ENCODE data around the gene NRM. TPM values are rescaled to one million over a fixed set of nuclear protein-coding genes. Genes with fewer than 3 reads are reported as not detected.
A peak's percentile ranks its signal among the peaks of the same experiment; 100 is the strongest.

NRM gene
- total and polyA plus RNA-seq, 2 of the 13 experiments (the other 11 are each of a cell fraction or from before 2014, with no cell fraction given): 12.5 to 16.0 TPM

DNA sequence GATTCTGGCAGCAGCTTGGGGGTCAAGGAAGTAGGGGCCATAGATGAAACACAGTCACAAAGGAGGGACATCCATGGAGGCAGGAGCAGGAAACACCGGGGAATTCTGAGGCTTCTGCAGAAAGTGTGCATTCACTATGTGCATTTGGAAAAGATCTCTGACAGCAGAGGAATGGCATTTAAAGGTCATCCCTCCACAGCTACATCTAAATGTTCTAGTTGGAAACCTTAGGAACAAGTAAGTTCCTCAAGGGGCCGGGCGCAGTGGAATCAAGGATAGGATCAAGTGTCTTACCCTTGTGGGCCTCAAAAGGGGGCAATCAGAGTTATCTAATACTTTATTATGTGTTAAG is 35.1 kb downstream of the NRM start:
- no peak overlapping the region for H3K9ac ChIP-seq (ENCODE audit: insufficient read depth, low read depth, low read length)
- no peaks in the 10 kb centered on the region for H3K27me3 ChIP-seq (ENCODE audit: control insufficient read depth in 1 of 2, insufficient read depth in 2 of 2, low read length in 2 of 2)
- peaks cover 53% of the 10 kb centered on the region for H3K4me1 ChIP-seq (ENCODE audit: insufficient read depth, low read length)
- H4K20me1 ChIP-seq (ENCODE audit: insufficient read depth, low read length): no peaks in the 10 kb centered on the region
- intact Hi-C loops (cut with micrococcal nuclease; ENCODE audit: unreplicated experiment): loop anchor here (2.0 to 5.0 kb wide), 2 partner anchors 17 to 38 kb away; partner anchors contain the start of genes DHX16, MRPS18B and PPP1R10
- no TSS peak for BruUV-seq (replicated peaks)
- ChIA-PET POLR2A (interaction anchor here (0.8 to 4.8 kb wide), 11 partner anchors 8 to 42 kb away, joined by 3 to 36 read pairs (median 5); partner anchors contain the start of genes ATAT1, C6orf136, DHX16 and MRPS18B), CTCF (ENCODE audit: low intra/inter-chr PET ratio, low total read pairs) (no interaction called here)
- no peak for DNase-seq (ENCODE audit: low spot score)
- WGBS (ENCODE audit: low lambda C conversion rate): 93% methylated on average over 3 of the region's 3 CpGs
- FAIRE-seq: no peak
- H3K4me3 ChIP-seq (replicated peaks in 1 of 3; ENCODE audit: insufficient read depth in 1 of 3, low read depth in 2 of 3, low read length in 3 of 3): no peak overlapping the region
- H3K9me3 ChIP-seq (ENCODE audit: low read length): no peaks in the 10 kb centered on the region
- in situ Hi-C loops (cut with HindIII; ENCODE audit: extremely low pct_ligation_motif_present, low pct_unique_long_range_greater_than_20kb): no loop called here
- peak overlapping the region; percentile 61 for H3K4me2 ChIP-seq (ENCODE audit: low read depth, low read length)
- H3K79me2 ChIP-seq (ENCODE audit: insufficient read depth, low read length): no peaks in the 10 kb centered on the region
- H3K27ac ChIP-seq (ENCODE audit: extremely low read length, insufficient read depth, low read length): peak overlapping the region; percentile 80
- H2AFZ ChIP-seq (ENCODE audit: low read length): no peak overlapping the region
- no peak for ATAC-seq
- peaks cover 32 to 76% of the 10 kb centered on the region in 2 experiments for H3K36me3 ChIP-seq (replicated peaks in 1 of 2; ENCODE audit: control insufficient read depth in 1 of 2, insufficient read depth in 2 of 2, low read length in 2 of 2)
- TF ChIP-seq ZNF713 (CRISPR knock-in tag; IDR thresholded peaks at IDR 0.05) (no peak), POLR2A (IDR thresholded peaks at IDR 0.05; ENCODE audit: insufficient read depth in 1 of 2, low read depth in 2 of 2, low read length in 2 of 2) (no peak), TARDBP (CRISPR knock-in tag; IDR thresholded peaks at IDR 0.05) (no peak), ZSCAN30 (CRISPR knock-in tag; IDR thresholded peaks at IDR 0.05) (no peak), POGZ (CRISPR knock-in tag; IDR thresholded peaks at IDR 0.05) (peak; percentile 1; the same call in 1 of the 2 replicates), JDP2 (CRISPR knock-in tag; IDR thresholded peaks at IDR 0.05; ENCODE audit: borderline replicate concordance) (no peak; the same call in 1 of the 2 replicates), ARNTL (CRISPR knock-in tag; IDR thresholded peaks at IDR 0.05) (0 out of 2 replicates have a peak, but pooled peaks have one; percentile 14), ZFP36L1 (CRISPR knock-in tag; IDR thresholded peaks at IDR 0.05) (no peak), KLF16 (CRISPR knock-in tag; IDR thresholded peaks at IDR 0.05) (no peak), ZNF616 (CRISPR knock-in tag; IDR thresholded peaks at IDR 0.05; ENCODE audit: low read depth) (no peak), ZNF678 (CRISPR knock-in tag; IDR thresholded peaks at IDR 0.05) (no peak), MYC (CRISPR knock-in tag; IDR thresholded peaks at IDR 0.05; ENCODE audit: borderline replicate concordance) (no peak), FOSL1 (CRISPR knock-in tag; IDR thresholded peaks at IDR 0.05; ENCODE audit: borderline replicate concordance) (no peak)
- TF ChIP-seq, protein P1, sequence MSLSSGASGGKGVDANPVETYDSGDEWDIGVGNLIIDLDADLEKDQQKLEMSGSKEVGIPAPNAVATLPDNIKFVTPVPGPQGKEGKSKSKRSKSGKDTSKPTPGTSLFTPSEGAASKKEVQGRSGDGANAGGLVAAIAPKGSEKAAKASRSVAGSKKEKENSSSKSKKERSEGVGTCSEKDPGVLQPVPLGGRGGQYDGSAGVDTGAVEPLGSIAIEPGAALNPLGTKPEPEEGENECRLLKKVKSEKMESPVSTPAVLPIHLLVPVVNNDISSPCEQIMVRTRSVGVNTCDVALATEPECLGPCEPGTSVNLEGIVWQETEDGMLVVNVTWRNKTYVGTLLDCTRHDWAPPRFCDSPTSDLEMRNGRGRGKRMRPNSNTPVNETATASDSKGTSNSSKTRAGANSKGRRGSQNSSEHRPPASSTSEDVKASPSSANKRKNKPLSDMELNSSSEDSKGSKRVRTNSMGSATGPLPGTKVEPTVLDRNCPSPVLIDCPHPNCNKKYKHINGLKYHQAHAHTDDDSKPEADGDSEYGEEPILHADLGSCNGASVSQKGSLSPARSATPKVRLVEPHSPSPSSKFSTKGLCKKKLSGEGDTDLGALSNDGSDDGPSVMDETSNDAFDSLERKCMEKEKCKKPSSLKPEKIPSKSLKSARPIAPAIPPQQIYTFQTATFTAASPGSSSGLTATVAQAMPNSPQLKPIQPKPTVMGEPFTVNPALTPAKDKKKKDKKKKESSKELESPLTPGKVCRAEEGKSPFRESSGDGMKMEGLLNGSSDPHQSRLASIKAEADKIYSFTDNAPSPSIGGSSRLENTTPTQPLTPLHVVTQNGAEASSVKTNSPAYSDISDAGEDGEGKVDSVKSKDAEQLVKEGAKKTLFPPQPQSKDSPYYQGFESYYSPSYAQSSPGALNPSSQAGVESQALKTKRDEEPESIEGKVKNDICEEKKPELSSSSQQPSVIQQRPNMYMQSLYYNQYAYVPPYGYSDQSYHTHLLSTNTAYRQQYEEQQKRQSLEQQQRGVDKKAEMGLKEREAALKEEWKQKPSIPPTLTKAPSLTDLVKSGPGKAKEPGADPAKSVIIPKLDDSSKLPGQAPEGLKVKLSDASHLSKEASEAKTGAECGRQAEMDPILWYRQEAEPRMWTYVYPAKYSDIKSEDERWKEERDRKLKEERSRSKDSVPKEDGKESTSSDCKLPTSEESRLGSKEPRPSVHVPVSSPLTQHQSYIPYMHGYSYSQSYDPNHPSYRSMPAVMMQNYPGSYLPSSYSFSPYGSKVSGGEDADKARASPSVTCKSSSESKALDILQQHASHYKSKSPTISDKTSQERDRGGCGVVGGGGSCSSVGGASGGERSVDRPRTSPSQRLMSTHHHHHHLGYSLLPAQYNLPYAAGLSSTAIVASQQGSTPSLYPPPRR (CRISPR knock-in tag; IDR thresholded peaks at IDR 0.05; ENCODE audit: borderline replicate concordance): no peak
- TF ChIP-seq, protein P2, sequence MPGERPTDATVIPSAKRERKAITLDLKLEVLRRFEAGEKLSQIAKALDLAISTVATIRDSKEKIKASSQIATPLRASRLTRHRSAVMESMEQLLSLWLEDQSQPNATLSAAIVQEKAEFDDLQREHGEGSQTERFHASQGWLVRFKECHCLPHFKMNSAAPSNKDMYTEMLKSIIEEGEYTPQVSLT (CRISPR knock-in tag; IDR thresholded peaks at IDR 0.05; ENCODE audit: borderline replicate concordance, low read depth): no peak
- TF ChIP-seq, protein P3, sequence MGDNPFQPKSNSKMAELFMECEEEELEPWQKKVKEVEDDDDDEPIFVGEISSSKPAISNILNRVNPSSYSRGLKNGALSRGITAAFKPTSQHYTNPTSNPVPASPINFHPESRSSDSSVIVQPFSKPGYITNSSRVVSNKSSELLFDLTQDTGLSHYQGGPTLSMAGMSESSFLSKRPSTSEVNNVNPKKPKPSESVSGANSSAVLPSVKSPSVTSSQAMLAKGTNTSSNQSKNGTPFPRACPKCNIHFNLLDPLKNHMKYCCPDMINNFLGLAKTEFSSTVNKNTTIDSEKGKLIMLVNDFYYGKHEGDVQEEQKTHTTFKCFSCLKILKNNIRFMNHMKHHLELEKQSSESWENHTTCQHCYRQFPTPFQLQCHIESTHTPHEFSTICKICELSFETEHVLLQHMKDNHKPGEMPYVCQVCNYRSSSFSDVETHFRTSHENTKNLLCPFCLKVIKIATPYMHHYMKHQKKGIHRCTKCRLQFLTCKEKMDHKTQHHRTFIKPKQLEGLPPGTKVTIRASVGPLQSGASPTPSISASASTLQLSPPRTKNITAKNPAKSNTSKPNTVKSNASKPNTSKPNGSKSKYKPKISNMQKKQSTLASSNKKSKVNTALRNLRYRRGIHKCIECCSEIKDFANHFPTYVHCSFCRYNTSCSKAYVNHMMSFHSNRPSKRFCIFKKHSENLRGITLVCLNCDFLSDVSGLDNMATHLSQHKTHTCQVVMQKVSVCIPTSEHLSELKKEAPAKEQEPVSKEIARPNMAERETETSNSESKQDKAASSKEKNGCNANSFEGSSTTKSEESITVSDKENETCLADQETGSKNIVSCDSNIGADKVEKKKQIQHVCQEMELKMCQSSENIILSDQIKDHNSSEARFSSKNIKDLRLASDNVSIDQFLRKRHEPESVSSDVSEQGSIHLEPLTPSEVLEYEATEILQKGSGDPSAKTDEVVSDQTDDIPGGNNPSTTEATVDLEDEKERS (CRISPR knock-in tag; IDR thresholded peaks at IDR 0.05): 0 out of 2 replicates have a peak, but pooled peaks have one; percentile 3

Measured in HepG2 (cell line).